IMR-90 (cell line): Measurements from ENCODE around the gene CD93. TPM values are rescaled to one million over a fixed set of nuclear protein-coding genes. Genes with fewer than 3 reads are reported as not detected.

Source experiments
- ATAC-seq: fragments of 200-7000 bp; cut with Tn5 transposase; 2 replicates; pipeline ENCODE4 v1.9.1; 2020; ENCODE audit warnings: low read depth, mild to moderate bottlenecking, moderate library complexity
- BruUV-seq: library from RNA; stranded (reverse); fragments of 400-500 nt; replicated peaks from 2 replicates; lab custom pipeline; 2021; lab: Mats Ljungman, UMichigan
- CTCF ChIA-PET: fragments of 300-600 bp; formaldehyde crosslinking; extraction: SDS; loops from one replicate; lab custom pipeline; 2021; ENCODE audit warnings: antibody characterized with exemption; lab: Yijun Ruan, JAX
- POLR2A ChIA-PET: fragments of 300-600 bp; sonication (Branson Sonifier 250); formaldehyde crosslinking; loops from one replicate; lab custom pipeline; 2022; ENCODE audit warnings: antibody characterized with exemption; ENCODE audit not compliant: unreplicated experiment; lab: Charles Lee
- DNase-seq: peaks from one replicate; pipeline ENCODE4 v3.0.0; 2013
- H2AFZ ChIP-seq: replicated peaks from 2 replicates; pipeline ENCODE3; 2013; ENCODE audit warnings: low read length, mild to moderate bottlenecking; ENCODE audit not compliant: poor library complexity
- H2AK5ac ChIP-seq: 2 replicates; pipeline ENCODE4 v1.6.1; 2013; ENCODE audit warnings: low read depth, low read length, inconsistent platforms
- H2AK9ac ChIP-seq: replicated peaks from 2 replicates; pipeline ENCODE3; 2013; ENCODE audit warnings: mild to moderate bottlenecking, low read depth, low read length, moderate library complexity; ENCODE audit not compliant: poor library complexity
- H2BK120ac ChIP-seq: 2 replicates; pipeline ENCODE4 v1.6.1; 2013; ENCODE audit warnings: low read depth, low read length, inconsistent platforms
- H2BK15ac ChIP-seq: 3 replicates; pipeline ENCODE4 v1.6.1; 2013; ENCODE audit warnings: low read depth, low read length, inconsistent platforms
- H2BK20ac ChIP-seq: 2 replicates; pipeline ENCODE4 v1.6.1; 2013; ENCODE audit warnings: low read depth, mild to moderate bottlenecking, inconsistent platforms, low read length, moderate library complexity
- H2BK5ac ChIP-seq: 2 replicates; pipeline ENCODE4 v1.6.1; 2013; ENCODE audit warnings: mild to moderate bottlenecking, low read depth, low read length, inconsistent platforms; ENCODE audit not compliant: poor library complexity, severe bottlenecking
- H3K14ac ChIP-seq: replicated peaks from 2 replicates; pipeline ENCODE4 v1.6.1; 2013; ENCODE audit warnings: low read depth, low read length, inconsistent platforms
- H3K18ac ChIP-seq: 2 replicates; pipeline ENCODE4 v1.6.1; 2013; ENCODE audit warnings: low read depth, low read length, control low read depth
- H3K23ac ChIP-seq: 2 replicates; pipeline ENCODE4 v1.6.1; 2013; ENCODE audit warnings: low read depth, low read length, inconsistent platforms
- H3K27ac ChIP-seq: 2 replicates; pipeline ENCODE4 v1.5.1; 2013; ENCODE audit warnings: mild to moderate bottlenecking, control low read depth, low read length; ENCODE audit not compliant: insufficient read depth
- H3K27me3 ChIP-seq: 2 replicates; pipeline ENCODE4 v1.6.1; 2013; ENCODE audit warnings: low read length; ENCODE audit not compliant: control insufficient read depth, insufficient read depth
- H3K36me3 ChIP-seq: 2 replicates; pipeline ENCODE4 v1.6.1; 2013; ENCODE audit warnings: low read length, mixed read lengths; ENCODE audit not compliant: control insufficient read depth, insufficient read depth
- H3K4ac ChIP-seq: 2 replicates; pipeline ENCODE4 v1.6.1; 2013; ENCODE audit warnings: low read depth, low read length, inconsistent platforms
- H3K4me1 ChIP-seq: 2 replicates; pipeline ENCODE4 v1.6.1; 2013; ENCODE audit warnings: low read length, mixed read lengths; ENCODE audit not compliant: control insufficient read depth, insufficient read depth
- H3K4me2 ChIP-seq: 2 replicates; pipeline ENCODE4 v1.6.1; 2013; ENCODE audit warnings: low read depth, mild to moderate bottlenecking, control low read depth, low read length, moderate library complexity
- H3K4me3 ChIP-seq: 2 replicates; pipeline ENCODE4 v1.5.1; 2013; ENCODE audit warnings: low read depth, mild to moderate bottlenecking, control low read depth, low read length, moderate library complexity; ENCODE audit not compliant: insufficient read depth
- H3K56ac ChIP-seq: 2 replicates; pipeline ENCODE4 v1.6.1; 2013; ENCODE audit warnings: low read length, inconsistent platforms; ENCODE audit not compliant: insufficient read depth; ENCODE audit errors: extremely low read depth
- H3K79me1 ChIP-seq, 2 experiments: 2 replicates each; pipeline ENCODE4 v1.6.1; 2013; ENCODE audit warnings: low read length in 2 of 2, inconsistent platforms in 1 of 2, low read depth in 1 of 2
- H3K9ac ChIP-seq: 2 replicates; pipeline ENCODE4 v1.6.1; 2013; ENCODE audit warnings: low read depth, low read length, control low read depth
- H3K9me1 ChIP-seq: 2 replicates; pipeline ENCODE4 v1.6.1; 2013; ENCODE audit warnings: low read length, inconsistent platforms; ENCODE audit not compliant: insufficient read depth
- H3K9me3 ChIP-seq: 2 replicates; pipeline ENCODE4 v1.6.1; 2013; ENCODE audit warnings: low read length; ENCODE audit not compliant: control insufficient read depth, insufficient read depth
- H4K20me1 ChIP-seq: 2 replicates; pipeline ENCODE4 v1.6.1; 2013; ENCODE audit warnings: low read length, inconsistent platforms; ENCODE audit not compliant: insufficient read depth
- H4K5ac ChIP-seq: 2 replicates; pipeline ENCODE4 v1.6.1; 2013; ENCODE audit warnings: mild to moderate bottlenecking, low read depth, low read length, control low read depth
- H4K8ac ChIP-seq, 2 experiments: 2 replicates each; pipeline ENCODE4 v1.6.1; 2013; ENCODE audit warnings: low read depth in 2 of 2, low read length in 2 of 2, control low read depth in 1 of 2, inconsistent platforms in 1 of 2
- H4K91ac ChIP-seq: 2 replicates; pipeline ENCODE4 v1.6.1; 2013; ENCODE audit warnings: low read depth, low read length, inconsistent platforms; ENCODE audit not compliant: insufficient read depth
- MAFK ChIP-seq: IDR thresholded peaks from 2 replicates; pipeline ENCODE4 v1.6.1; 2012; ENCODE audit warnings: low read depth, low read length, improper control_type of control experiment
- POLR2A ChIP-seq: IDR thresholded peaks from 2 replicates; pipeline ENCODE4 v1.6.1; 2012; ENCODE audit warnings: mild to moderate bottlenecking, low read depth, low read length
- RAD21 ChIP-seq: IDR thresholded peaks from 2 replicates; pipeline ENCODE4 v1.6.1; 2012; ENCODE audit warnings: low read length, improper control_type of control experiment
- SMC3 ChIP-seq: fragments of 150-350 bp; IDR thresholded peaks from 2 replicates; pipeline ENCODE4 v1.6.1; 2016; ENCODE audit warnings: low read depth, mild to moderate bottlenecking, antibody characterized with exemption, low read length, moderate library complexity
- WGBS, 2 experiments: methylation state at CpG; one replicate each; pipeline versions ENCODE4 v1.1.5 to v1.1.7; 2013; ENCODE audit warnings: missing lambda C conversion rate in 2 of 2; ENCODE audit not compliant: insufficient read length in 1 of 2; ENCODE audit errors: extremely low coverage in 2 of 2; 5-methylcytosine and 5-hydroxymethylcytosine counted together
- dilution Hi-C: fragments of 300-500 bp; cut with HindIII; formaldehyde crosslinking; loops from one replicate; pipeline ENCODE4 v1.14.3; 2018; ENCODE audit warnings: low sequenced_read_pairs; ENCODE audit not compliant: unreplicated experiment
- in situ Hi-C: fragments of 300-500 bp; cut with MboI; formaldehyde crosslinking; loops from 3 replicates; pipeline ENCODE4 v1.14.3; 2019; ENCODE audit warnings: low sequenced_read_pairs, inconsistent platforms, mixed read lengths
- intact Hi-C: fragments of 100-400 bp; cut with micrococcal nuclease; formaldehyde crosslinking; loops from 2 replicates; pipeline ENCODE4 v1.10.0; 2022
- polyA plus RNA-seq, 3 experiments: library from polyadenylated mRNA; depleted of rRNA; stranded (reverse); fragments of >200 nt; gene quantifications; 2 replicates each; pipeline ENCODE4 v1.2.3, GENCODE V29; 2012; ENCODE audit warnings: low replicate concordance in 1 of 3
- total RNA-seq: library from RNA; depleted of rRNA; stranded (reverse); fragments of >200 nt; gene quantifications from 2 replicates; pipeline ENCODE4 v1.2.3, GENCODE V29; 2012

CD93 gene
- total and polyA plus RNA-seq, 2 of the 4 experiments (the other 2 are of a cell fraction): under 0.01 to 0.02 TPM

- H2BK120ac ChIP-seq: no peak within 1 kb of the TSS
- no peaks in the 10 kb centered on the region for H4K20me1 ChIP-seq
- H3K36me3 ChIP-seq: no peaks in the 10 kb centered on the region
- no peak within 1 kb of the TSS for H3K14ac ChIP-seq
- ATAC-seq: no peak
- in situ Hi-C loops: no loop called here
- H2BK20ac ChIP-seq: no peak within 1 kb of the TSS
- dilution Hi-C loops: no loop called here
- H3K27ac ChIP-seq: no peak within 1 kb of the TSS
- H2AFZ ChIP-seq: peak within 1 kb of the TSS; percentile 21
- POLR2A ChIA-PET: no interaction called here
- H3K79me1 ChIP-seq: no peaks in the 10 kb centered on the region
- no peak for TF ChIP-seq SMC3
- TF ChIP-seq POLR2A: no peak
- TF ChIP-seq MAFK: no peak
- no peak for TF ChIP-seq RAD21
- H2AK9ac ChIP-seq: no peak within 1 kb of the TSS
- no peak within 1 kb of the TSS for H2AK5ac ChIP-seq
- WGBS, 2 experiments: 28% methylated on average over 29 of the region's 83 CpGs; no CpG with 5 or more reads in 1 of the 2 experiments
- no peak within 1 kb of the TSS for H3K23ac ChIP-seq
- peaks cover 29% of the 10 kb centered on the region for H3K27me3 ChIP-seq
- H4K5ac ChIP-seq: no peak within 1 kb of the TSS
- no peak within 1 kb of the TSS for H3K4ac ChIP-seq
- intact Hi-C loops: no loop called here
- H3K56ac ChIP-seq: no peak within 1 kb of the TSS
- H3K4me2 ChIP-seq: no peak within 1 kb of the TSS
- H3K4me1 ChIP-seq: no peaks in the 10 kb centered on the region; the same call in 1 of the 2 replicates
- no peak for DNase-seq
- H3K9me1 ChIP-seq: no peaks in the 10 kb centered on the region
- H3K9me3 ChIP-seq: no peaks in the 10 kb centered on the region
- H4K91ac ChIP-seq: no peak within 1 kb of the TSS
- CTCF ChIA-PET: no interaction called here
- BruUV-seq: no TSS peak
- no peak within 1 kb of the TSS for H3K9ac ChIP-seq
- H3K18ac ChIP-seq: no peak within 1 kb of the TSS
- H4K8ac ChIP-seq: no peak within 1 kb of the TSS
- no peak within 1 kb of the TSS for H3K4me3 ChIP-seq
- no peak within 1 kb of the TSS for H2BK5ac ChIP-seq
- H2BK15ac ChIP-seq: no peak within 1 kb of the TSS
These were observed 51.1 kb downstream of the CD93 start, which contains the start of gene SSTR4 for GRCh38 chr20:23034721-23035671. Gene SSTR4, plus strand, starts transcription at chr20:23035312. Its CDS starts 172 bp downstream, at chr20:23035484.
